HG02884 (cell line): ENCODE measurements around the gene ZIC1.

ENCODE experiments used
- ATAC-seq: cut with Tn5 transposase; IDR thresholded peaks from one replicate; pipeline ENCODE4 v1.9.1; 2021; ENCODE audit warnings: mild to moderate bottlenecking, moderate library complexity; ENCODE audit not compliant: unreplicated experiment

The ZIC1 gene

DNA sequence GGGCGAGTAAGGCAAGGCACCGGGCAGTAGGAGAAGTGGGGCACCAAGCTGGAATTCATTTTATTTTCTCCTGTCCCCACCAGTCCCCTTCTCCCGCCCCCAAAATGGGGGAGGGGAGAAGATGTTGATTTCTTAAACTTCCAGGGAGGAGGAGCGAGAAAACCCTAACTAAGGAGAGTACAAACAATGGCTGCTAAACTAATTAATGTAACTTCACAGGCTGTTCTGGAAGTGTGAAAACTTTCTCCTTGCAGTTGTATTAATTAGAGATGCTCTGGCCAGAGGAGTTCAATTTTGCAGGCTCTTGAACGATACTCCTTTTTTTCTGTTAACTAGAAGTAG, 14.3 kb upstream of the ZIC1 start:
- ATAC-seq: no peak

DNA sequence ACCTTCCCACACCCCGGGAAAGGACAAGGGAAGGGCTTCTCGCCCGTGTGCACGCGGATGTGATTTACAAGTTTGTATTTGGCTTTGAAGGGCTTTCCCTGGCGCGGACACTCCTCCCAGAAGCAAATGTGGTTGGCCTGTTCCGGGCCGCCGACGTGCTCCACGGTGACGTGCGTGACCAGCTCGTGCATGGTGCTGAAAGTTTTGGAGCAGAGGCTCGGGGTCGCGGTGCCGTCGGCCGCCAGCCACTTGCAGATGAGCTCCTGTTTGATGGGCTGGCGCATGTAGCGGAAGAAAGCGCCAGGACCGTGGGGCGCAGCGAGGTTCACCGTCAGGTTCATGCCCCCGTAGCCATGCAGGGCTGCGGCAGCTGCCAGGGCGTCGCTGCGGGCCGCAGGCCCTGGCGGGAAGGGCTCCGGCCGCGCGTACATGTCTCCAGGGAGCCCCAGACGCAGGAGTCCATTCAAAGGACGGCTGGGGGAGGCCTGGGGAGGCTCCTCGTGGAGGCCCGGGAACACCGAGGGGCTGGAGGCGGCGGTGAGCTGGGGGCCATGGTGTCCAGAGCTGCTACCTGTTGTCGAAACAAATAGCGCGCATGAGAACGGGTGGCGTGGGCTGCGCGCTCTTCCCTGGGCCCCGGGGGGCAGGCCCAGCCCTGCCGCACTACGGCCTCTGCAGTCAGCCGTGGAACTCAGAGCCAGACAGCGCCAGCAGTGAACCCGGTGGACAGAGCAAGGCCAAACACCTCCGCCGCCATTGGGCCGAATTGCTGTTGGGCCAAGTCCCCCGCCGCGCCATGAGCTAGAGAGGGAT, 13.1 kb upstream of the ZIC1 start:
- ATAC-seq: no peak

- ATAC-seq: no peak
Measured at GRCh38 chr3:147396712-147397046, 12.5 kb upstream of the ZIC1 start.

GRCh38 chr3:147397155-147397874, 11.8 kb upstream of the ZIC1 start:
- ATAC-seq: no peak

- no peak for ATAC-seq
Measured at GRCh38 chr3:147397875-147398812, 11.0 kb upstream of the ZIC1 start.

DNA sequence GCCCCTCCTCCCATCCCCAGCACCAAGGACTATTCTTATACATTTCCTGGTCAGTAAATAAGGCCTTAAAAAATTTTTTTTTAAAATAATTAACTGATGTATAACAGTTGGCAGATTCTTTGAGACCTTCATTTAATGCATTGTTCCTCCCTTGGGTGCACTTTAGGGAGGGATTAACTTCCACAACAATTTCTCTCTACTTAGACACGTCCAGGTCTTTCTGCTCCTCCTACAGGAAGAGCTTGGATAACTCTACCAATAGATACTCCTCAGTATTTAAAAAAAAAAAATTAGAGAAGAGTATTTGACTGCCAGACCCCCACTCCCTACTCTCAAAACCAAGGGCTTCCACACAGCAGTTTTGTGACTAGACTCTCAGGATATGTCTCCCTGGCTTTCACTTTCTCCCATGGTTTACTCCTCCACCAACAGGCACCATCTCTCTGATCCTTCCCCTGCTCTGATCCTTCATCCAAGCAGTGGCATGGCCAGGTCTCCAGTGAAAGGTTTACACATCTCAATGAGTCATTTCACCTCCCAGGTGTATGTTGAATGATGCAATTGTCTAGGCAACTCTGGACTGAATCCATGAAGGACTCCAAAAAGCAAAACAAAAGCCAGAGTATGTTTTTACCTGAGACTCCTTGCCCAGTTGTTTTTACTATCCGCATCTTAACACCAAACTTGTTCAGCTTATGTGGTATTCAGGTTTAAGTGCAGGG, 10.2 kb upstream of the ZIC1 start:
- no peak for ATAC-seq

- ATAC-seq: no peak
Measured at GRCh38 chr3:147400111-147400510, 9.1 kb upstream of the ZIC1 start.

DNA sequence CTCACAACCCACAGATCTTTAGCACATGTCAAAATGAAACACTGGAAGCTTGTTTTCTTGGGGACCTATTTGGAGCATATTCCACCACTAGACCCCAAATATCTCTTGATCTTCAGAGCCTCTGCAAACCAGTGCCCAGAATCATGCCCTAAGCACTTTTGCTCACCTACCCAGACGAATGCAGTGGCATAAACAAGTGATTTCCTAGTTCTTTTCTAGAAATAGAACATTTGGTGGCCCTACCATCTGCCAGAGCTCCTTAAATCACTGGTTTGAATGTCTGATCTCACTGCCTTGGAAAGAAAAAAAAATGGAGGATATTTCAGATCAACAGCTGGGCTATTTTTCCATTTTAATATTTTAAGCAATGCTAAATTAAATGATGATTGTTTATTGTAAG, 8.2 kb upstream of the ZIC1 start:
- no peak for ATAC-seq

GRCh38 chr3:147401421-147401820, 7.7 kb upstream of the ZIC1 start:
- no peak for ATAC-seq

GRCh38 chr3:147402159-147402558, 7.0 kb upstream of the ZIC1 start:
- no peak for ATAC-seq

DNA sequence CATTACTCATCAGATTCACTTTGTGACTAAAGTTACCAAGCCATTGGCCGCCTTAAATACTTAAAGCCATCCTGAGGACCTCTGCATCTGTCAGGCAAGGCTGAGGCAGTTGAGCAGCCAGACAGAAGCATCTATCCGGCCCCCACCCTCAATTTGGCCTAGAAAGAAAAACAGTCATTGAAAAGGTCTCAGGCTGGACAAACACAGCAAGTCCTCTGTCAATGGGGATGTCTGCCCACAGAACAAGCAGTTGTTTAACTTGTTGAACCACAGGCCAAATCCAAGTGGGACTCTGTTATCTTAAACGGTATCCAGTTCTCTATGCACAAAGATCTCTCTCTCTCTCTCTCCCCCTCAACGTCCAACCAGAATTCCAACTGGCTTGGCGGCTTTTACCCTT, 5.7 kb upstream of the ZIC1 start:
- ATAC-seq: no peak

DNA sequence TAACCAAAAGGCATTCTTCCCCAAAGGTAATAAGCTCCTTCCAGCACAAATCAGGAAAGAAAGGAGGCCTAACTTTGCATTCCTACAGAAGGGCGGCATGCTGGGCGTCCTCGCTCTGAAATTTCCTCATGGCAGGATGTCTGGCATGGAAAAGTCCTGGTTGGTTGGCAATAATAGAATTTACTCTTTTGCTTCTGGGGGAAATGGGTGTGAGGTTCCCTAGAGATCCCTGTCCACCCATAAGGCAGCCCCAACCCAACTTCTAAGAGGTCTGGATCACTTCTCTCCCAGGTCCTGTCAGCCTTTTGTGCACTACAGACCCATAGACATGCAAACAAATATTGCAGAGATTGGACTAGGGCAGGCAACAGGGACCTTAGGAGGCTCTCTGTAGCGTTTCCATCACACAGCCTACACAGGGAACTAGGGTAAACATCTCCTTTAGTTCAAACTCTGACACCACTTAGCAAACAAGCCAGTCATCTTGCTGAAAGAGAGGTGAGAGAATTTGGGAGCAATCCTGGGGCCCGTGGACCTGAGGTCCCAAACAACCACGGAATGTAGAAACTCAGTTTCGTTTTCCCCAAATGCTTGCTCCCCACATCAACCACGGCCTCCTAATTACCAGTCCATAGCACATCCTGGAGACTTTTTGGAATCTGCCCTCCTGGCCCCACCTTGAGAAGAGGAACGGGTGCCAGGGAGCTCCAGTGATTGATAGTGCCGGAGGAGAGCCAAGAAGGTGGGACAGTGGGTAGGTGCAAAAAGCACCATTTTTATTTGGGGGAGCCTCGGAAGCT, 5.0 kb upstream of the ZIC1 start:
- ATAC-seq: no peak

DNA sequence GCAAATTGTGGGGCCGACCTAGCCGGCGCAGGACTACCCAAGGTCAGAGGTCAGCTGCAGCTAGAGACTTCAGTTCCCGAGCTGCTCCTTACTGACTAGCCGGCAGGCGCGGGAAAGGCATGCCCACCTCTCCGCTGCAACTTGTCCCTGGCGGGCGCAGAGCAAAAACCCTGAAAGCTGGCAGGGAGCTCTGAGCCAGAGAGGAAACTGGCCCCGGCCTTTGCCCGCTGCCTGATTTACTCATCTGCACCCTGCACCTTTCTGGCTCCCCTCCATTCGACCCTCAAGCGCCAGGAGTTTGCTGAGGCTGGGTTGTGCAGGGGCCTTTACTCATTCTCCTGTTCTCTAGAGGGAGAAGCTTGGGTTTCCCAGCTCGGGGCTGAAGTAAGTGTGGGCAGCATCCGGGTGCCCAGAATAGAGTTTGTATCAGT, 4.3 kb upstream of the ZIC1 start:
- no peak for ATAC-seq

DNA sequence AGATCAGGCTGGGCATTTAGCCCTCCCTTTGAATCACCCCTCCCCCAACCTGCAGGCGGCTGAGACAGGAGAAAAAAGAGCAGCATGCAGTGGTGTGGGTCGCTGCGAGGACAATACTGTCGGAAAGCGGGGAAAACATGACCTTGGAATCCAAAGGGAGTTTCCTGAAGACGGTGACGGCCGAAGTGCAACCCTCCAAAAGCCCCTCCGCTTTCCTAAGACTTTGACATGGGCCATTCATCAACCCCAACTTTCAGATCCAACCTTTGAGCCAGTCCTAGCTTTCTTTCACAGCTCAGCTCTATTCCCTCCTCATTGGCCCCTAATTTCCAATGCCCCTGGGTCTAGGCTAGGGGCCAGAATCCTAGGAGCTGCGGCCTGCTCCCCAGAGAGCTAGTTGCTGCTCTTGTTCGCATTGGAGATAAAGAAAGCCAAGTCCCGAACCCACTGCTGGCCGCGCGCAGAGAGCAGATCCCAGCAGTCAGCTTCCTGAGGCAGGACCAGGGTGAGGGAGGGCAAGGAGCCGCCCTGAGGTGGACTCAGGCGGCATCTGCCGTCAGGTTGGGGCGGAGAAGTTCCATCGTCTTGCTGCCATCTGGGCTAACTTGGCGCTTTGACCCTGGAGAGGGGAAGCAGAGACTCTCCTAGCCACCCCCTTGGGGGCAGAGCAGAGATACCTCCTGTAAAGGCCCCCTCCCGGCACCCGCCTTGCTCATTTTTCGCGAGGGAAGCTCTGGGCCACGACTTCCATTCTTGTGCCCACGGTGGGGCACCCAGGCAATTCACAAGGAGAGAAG, 3.7 kb upstream of the ZIC1 start:
- no peak for ATAC-seq

DNA sequence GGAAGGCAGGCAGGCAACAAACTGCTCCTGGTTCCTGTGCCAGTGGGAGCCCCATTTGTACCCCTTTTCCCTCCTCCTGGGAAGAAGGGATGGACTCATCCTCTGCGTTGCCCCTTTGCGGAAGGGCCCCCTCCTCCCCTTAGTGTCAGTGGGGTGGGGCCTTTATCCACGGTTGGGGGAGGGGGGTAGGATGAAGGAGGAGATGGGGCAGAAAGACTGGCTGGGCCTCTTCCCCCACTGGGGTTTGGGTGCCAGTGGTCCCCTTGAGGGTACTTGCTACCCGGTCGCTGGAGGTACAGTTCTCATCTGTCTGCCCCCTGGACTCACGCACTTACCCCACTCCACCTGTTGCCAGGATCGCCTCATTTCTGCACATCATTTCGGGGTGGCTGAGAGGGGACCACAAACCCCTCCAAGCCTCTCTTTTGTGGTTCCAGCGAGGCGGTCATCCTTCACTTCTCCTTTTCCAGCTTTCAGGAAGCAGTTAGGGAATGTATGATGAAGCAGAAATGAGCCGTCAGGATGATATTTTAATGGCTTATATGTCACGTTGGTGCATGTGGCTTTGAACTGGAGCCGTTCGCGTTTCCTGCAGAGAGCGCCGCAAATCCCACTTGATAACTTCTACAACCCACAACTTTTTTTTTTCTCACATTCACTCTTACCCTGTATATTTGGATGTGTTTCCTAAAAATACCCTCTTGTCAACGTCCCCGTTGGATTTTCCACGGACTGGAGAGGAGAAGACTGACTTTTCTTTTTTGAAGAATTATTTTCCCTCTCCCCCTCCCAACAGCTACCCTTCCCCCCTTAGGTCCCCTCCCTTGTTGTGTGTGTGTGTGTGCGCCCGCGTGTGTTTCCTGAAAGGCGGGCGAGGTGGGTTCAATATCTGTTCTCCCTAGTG, 2.9 kb upstream of the ZIC1 start, which contains the start of gene ZIC4:
TSS of gene ZIC4 (minus strand) at position 516 of the 904 bp plus-strand sequence. CDS start 3,746 bp downstream, outside the sequence.
- no peak for ATAC-seq

GRCh38 chr3:147407114-147407497, 2.1 kb upstream of the ZIC1 start:
- no peak for ATAC-seq

DNA sequence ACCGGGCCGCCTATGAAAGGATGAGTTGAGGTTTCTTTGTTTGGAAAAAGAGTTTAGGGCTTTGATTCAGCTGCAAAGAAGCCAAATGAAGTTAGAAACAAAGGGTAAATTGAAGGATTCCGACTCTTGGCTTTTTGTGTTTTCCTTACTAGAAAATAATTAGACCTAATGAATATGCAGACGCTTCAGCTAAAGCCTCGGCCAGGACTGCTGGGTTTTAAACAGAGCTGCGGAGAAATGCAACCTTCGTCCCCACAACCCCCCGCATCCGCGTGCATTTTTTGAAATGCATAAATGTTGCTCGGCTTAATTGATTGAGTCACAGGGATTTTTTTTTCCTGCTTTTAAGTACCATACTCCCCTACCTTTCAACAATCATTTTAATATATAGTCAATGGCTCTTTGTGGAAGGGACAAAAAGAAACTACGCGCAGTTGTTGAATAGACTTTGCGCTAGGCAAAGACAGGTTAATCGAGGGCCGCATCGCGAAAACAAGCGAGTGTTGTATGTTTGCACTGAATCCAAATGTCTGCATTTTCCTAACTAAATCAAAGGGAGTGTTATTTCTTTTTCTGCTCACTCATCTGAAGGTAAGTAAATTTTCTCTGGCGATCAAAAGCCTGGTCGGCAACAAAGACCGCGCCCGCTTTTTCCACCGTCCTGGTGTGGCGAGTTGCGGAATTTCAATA, 1.5 kb upstream of the ZIC1 start:
- ATAC-seq: no peak
